H1 (cell line): ENCODE measurements around the gene AMZ1. TPM values are rescaled to one million over a fixed set of nuclear protein-coding genes. Genes with fewer than 3 reads are reported as not detected.

Experiments used
- CTCF ChIA-PET: fragments of 300-600 bp; sonication (Branson Sonifier 250); formaldehyde crosslinking; loops from one replicate; lab custom pipeline; 2021; ENCODE audit not compliant: partially characterized antibody; lab: Charles Lee
- POLR2A ChIA-PET: fragments of 300-600 bp; sonication (Branson Sonifier 250); formaldehyde crosslinking; loops from one replicate; lab custom pipeline; 2021; ENCODE audit warnings: inconsistent platforms; ENCODE audit not compliant: partially characterized antibody; lab: Charles Lee
- DNase-seq, 2 experiments: peaks; one replicate each; pipeline versions ENCODE4 v3.0.0 to v3.0.0-alpha.2; 2010 to 2022; ENCODE audit warnings: low spot score in 2 of 2, low read depth in 1 of 2, mixed read lengths in 1 of 2
- FAIRE-seq: peaks from 2 replicates; lab custom pipeline; 2011; peaks lifted over from hg19 to GRCh38; lab: Jason Lieb, UNC
- H2AFZ ChIP-seq: 2 replicates; pipeline ENCODE4 v1.8.1; 2012; ENCODE audit warnings: low read length, inconsistent platforms
- H2AK5ac ChIP-seq: 2 replicates; pipeline ENCODE4 v1.6.1; 2013; ENCODE audit warnings: low read depth, low read length
- H2BK120ac ChIP-seq: replicated peaks from 2 replicates; pipeline ENCODE3; 2013; ENCODE audit warnings: low read depth, low read length, inconsistent platforms
- H2BK12ac ChIP-seq: 2 replicates; pipeline ENCODE4 v1.6.1; 2013; ENCODE audit warnings: low read depth, low read length
- H2BK15ac ChIP-seq: 2 replicates; pipeline ENCODE4 v1.6.1; 2013; ENCODE audit warnings: low read length
- H2BK20ac ChIP-seq: 2 replicates; pipeline ENCODE4 v1.6.1; 2013; ENCODE audit warnings: low read length
- H2BK5ac ChIP-seq: 2 replicates; pipeline ENCODE4 v1.6.1; 2013; ENCODE audit warnings: low read depth, low read length
- H3K14ac ChIP-seq: 2 replicates; pipeline ENCODE4 v1.6.1; 2013; ENCODE audit warnings: inconsistent platforms; ENCODE audit not compliant: insufficient read length
- H3K18ac ChIP-seq: 2 replicates; pipeline ENCODE4 v1.6.1; 2013; ENCODE audit warnings: low read length; ENCODE audit errors: extremely low read depth
- H3K23ac ChIP-seq: 2 replicates; pipeline ENCODE4 v1.6.1; 2013; ENCODE audit warnings: inconsistent platforms; ENCODE audit not compliant: insufficient read length
- H3K23me2 ChIP-seq: 2 replicates; pipeline ENCODE4 v1.6.1; 2013; ENCODE audit warnings: low read depth, low read length
- H3K27ac ChIP-seq: 2 replicates; pipeline ENCODE4 v1.6.1; 2011; ENCODE audit warnings: low read depth, low read length, inconsistent platforms
- H3K27me3 ChIP-seq, 4 experiments: replicated peaks in 1 of 4; 1 replicate in 1 of 4; 2 replicates in 3 of 4; pipeline versions ENCODE4 v1.6.1 to v1.8.1; 2011 to 2013; ENCODE audit warnings: low read length in 3 of 4, mild to moderate bottlenecking in 3 of 4, inconsistent platforms in 2 of 4, mixed read lengths in 2 of 4, moderate library complexity in 1 of 4; ENCODE audit not compliant: control insufficient read depth in 3 of 4, insufficient read depth in 3 of 4; ENCODE audit errors: extremely low read depth in 1 of 4
- H3K36me3 ChIP-seq, 4 experiments: 2 replicates each; pipeline versions ENCODE4 v1.6.1 to v1.8.1; 2011 to 2013; ENCODE audit warnings: mild to moderate bottlenecking in 4 of 4, low read length in 3 of 4, moderate library complexity in 2 of 4, control low read depth in 1 of 4, inconsistent platforms in 1 of 4; ENCODE audit not compliant: insufficient read depth in 4 of 4, control insufficient read depth in 2 of 4
- H3K4ac ChIP-seq: replicated peaks from 2 replicates; pipeline ENCODE3; 2013; ENCODE audit warnings: low read length, low read depth, mixed read lengths, inconsistent platforms; ENCODE audit not compliant: insufficient read length
- H3K4me1 ChIP-seq, 4 experiments: replicated peaks in 1 of 4; 1 replicate in 1 of 4; 2 replicates in 3 of 4; pipeline versions ENCODE4 v1.6.1 to v1.8.1; 2011 to 2013; ENCODE audit warnings: low read length in 3 of 4, inconsistent platforms in 2 of 4, mixed read lengths in 1 of 4; ENCODE audit not compliant: insufficient read depth in 4 of 4, control insufficient read depth in 3 of 4
- H3K4me2 ChIP-seq, 2 experiments: 2 replicates each; pipeline versions ENCODE4 v1.6.1 to v1.8.1; 2011 to 2013; ENCODE audit warnings: low read depth in 2 of 2, low read length in 2 of 2, control low read depth in 1 of 2, inconsistent platforms in 1 of 2, mild to moderate bottlenecking in 1 of 2; ENCODE audit not compliant: insufficient read depth in 1 of 2
- H3K4me3 ChIP-seq, 4 experiments: fragments of 200-600, 300-600 bp in 1 of 4; sonication (generic), shearing (Covaris generic), sonication (Bioruptor Twin) in 1 of 4; 2 replicates each; pipeline versions ENCODE4 v1.5.1 to v1.8.1; 2011 to 2016; ENCODE audit warnings: low read length in 4 of 4, low read depth in 3 of 4, control low read depth in 2 of 4, inconsistent platforms in 2 of 4, mild to moderate bottlenecking in 2 of 4, mixed read lengths in 1 of 4, moderate library complexity in 1 of 4; ENCODE audit not compliant: insufficient read depth in 2 of 4; ENCODE audit errors: extremely low read depth in 1 of 4
- H3K56ac ChIP-seq: replicated peaks from 2 replicates; pipeline ENCODE3; 2013; ENCODE audit warnings: low read depth, mild to moderate bottlenecking, mixed read lengths, low read length, inconsistent platforms; ENCODE audit not compliant: insufficient read length
- H3K79me1 ChIP-seq: 2 replicates; pipeline ENCODE4 v1.6.1; 2013; ENCODE audit warnings: low read depth, low read length, control low read depth
- H3K79me2 ChIP-seq, 2 experiments: 2 replicates each; pipeline versions ENCODE4 v1.6.1 to v1.8.1; 2012 to 2013; ENCODE audit warnings: low read length in 2 of 2, mild to moderate bottlenecking in 2 of 2, inconsistent platforms in 1 of 2; ENCODE audit not compliant: insufficient read depth in 2 of 2, control insufficient read depth in 1 of 2
- H3K9ac ChIP-seq, 4 experiments: replicated peaks in 1 of 4; 1 replicate in 1 of 4; 2 replicates in 3 of 4; pipeline versions ENCODE4 v1.6.1 to v1.8.1; 2011 to 2013; ENCODE audit warnings: low read depth in 3 of 4, low read length in 3 of 4, control low read depth in 2 of 4, mild to moderate bottlenecking in 2 of 4, moderate library complexity in 2 of 4, inconsistent platforms in 1 of 4; ENCODE audit errors: extremely low read depth in 1 of 4
- H3K9me3 ChIP-seq, 2 experiments: 2 replicates each; pipeline versions ENCODE4 v1.6.1 to v1.8.1; 2012 to 2013; ENCODE audit warnings: mild to moderate bottlenecking in 2 of 2, moderate library complexity in 2 of 2, control low read depth in 1 of 2, inconsistent platforms in 1 of 2, low read depth in 1 of 2, low read length in 1 of 2, mixed read lengths in 1 of 2; ENCODE audit not compliant: insufficient read depth in 2 of 2
- H4K20me1 ChIP-seq, 2 experiments: replicated peaks in 1 of 2; 2 replicates each; pipeline versions ENCODE3 to v1.8.1; 2011 to 2013; ENCODE audit warnings: inconsistent platforms in 2 of 2, low read length in 2 of 2, mild to moderate bottlenecking in 1 of 2; ENCODE audit not compliant: insufficient read depth in 2 of 2, control insufficient read depth in 1 of 2
- H4K5ac ChIP-seq: 2 replicates; pipeline ENCODE4 v1.6.1; 2013; ENCODE audit warnings: low read length, low read depth, mixed read lengths, inconsistent platforms; ENCODE audit not compliant: insufficient read length
- H4K8ac ChIP-seq: 2 replicates; pipeline ENCODE4 v1.8.0; 2013; ENCODE audit warnings: mild to moderate bottlenecking, moderate library complexity, low read length, inconsistent platforms; ENCODE audit not compliant: insufficient read depth; ENCODE audit errors: extremely low read depth
- H4K91ac ChIP-seq: replicated peaks from 2 replicates; pipeline ENCODE3; 2013; ENCODE audit warnings: low read length, mixed read lengths, inconsistent platforms; ENCODE audit not compliant: insufficient read length
- CBX5 ChIP-seq: fragments of 300-800, 300-1000 bp; sonication (generic); IDR thresholded peaks from 2 replicates; pipeline ENCODE4 v1.7.1; 2016; ENCODE audit warnings: antibody characterized with exemption, low read length, low read depth
- EGR1 ChIP-seq: IDR thresholded peaks from 2 replicates; pipeline ENCODE4 v1.6.1; 2011; ENCODE audit warnings: low read depth, low read length, borderline replicate concordance
- GTF2F1 ChIP-seq: IDR thresholded peaks from 2 replicates; pipeline ENCODE4 v1.6.1; 2012; ENCODE audit warnings: low read depth, low read length, improper control_type of control experiment, borderline replicate concordance
- HDAC2 ChIP-seq, 2 experiments: fragments of 300-600 bp in 1 of 2; sonication (generic) in 1 of 2; IDR thresholded peaks; 2 replicates each; pipeline ENCODE4 v1.6.1; 2011 to 2012; ENCODE audit warnings: low read depth in 2 of 2, low read length in 2 of 2, mild to moderate bottlenecking in 2 of 2, moderate library complexity in 2 of 2, borderline replicate concordance in 1 of 2, inconsistent platforms in 1 of 2
- KDM1A ChIP-seq: fragments of 200-600, 300-600 bp; sonication (generic); IDR thresholded peaks from 2 replicates; pipeline ENCODE4 v1.7.1; 2016; ENCODE audit warnings: mild to moderate bottlenecking, low read length, borderline replicate concordance
- MAFK ChIP-seq: IDR thresholded peaks from 2 replicates; pipeline ENCODE4 v1.6.1; 2012; ENCODE audit warnings: low read depth, mild to moderate bottlenecking, improper control_type of control experiment, low read length
- NANOG ChIP-seq: IDR thresholded peaks from 2 replicates; pipeline ENCODE4 v1.6.1; 2011; ENCODE audit warnings: low read length, low read depth, mild to moderate bottlenecking, inconsistent platforms; ENCODE audit not compliant: insufficient read depth, poor library complexity, severe bottlenecking
- RFX5 ChIP-seq: IDR thresholded peaks from 2 replicates; pipeline ENCODE4 v1.6.1; 2011; ENCODE audit warnings: low read depth, low read length, improper control_type of control experiment, borderline replicate concordance
- RXRA ChIP-seq: IDR thresholded peaks from 2 replicates; pipeline ENCODE4 v1.6.1; 2011; ENCODE audit warnings: low read depth, mild to moderate bottlenecking, low read length, moderate library complexity; ENCODE audit not compliant: insufficient read depth
- SIX5 ChIP-seq: IDR thresholded peaks from 2 replicates; pipeline ENCODE4 v1.6.1; 2011; ENCODE audit warnings: mild to moderate bottlenecking, low read depth, low read length
- SP2 ChIP-seq: IDR thresholded peaks from 2 replicates; pipeline ENCODE4 v1.6.1; 2012; ENCODE audit warnings: mild to moderate bottlenecking, low read length, inconsistent platforms
- TAF1 ChIP-seq: IDR thresholded peaks from 2 replicates; pipeline ENCODE4 v1.6.1; 2011; ENCODE audit warnings: mild to moderate bottlenecking, low read depth, low read length
- TBP ChIP-seq: IDR thresholded peaks from 2 replicates; pipeline ENCODE4 v1.6.1; 2011; ENCODE audit warnings: low read depth, low read length, improper control_type of control experiment
- WGBS, 2 experiments: shearing (Covaris generic) in 1 of 2; methylation state at CpG; one replicate each; pipeline versions ENCODE4 v1.1.6 to v1.1.7; 2013 to 2015; ENCODE audit warnings: low lambda C conversion rate in 2 of 2, mixed read lengths in 2 of 2, inconsistent platforms in 1 of 2, low coverage in 1 of 2, missing lambda C conversion rate in 1 of 2; ENCODE audit not compliant: insufficient replicate concordance in 2 of 2, insufficient coverage in 1 of 2, insufficient read length in 1 of 2; ENCODE audit errors: extremely low coverage in 1 of 2, missing lambda C conversion rate in 1 of 2; 5-methylcytosine and 5-hydroxymethylcytosine counted together
- polyA plus RNA-seq, 7 experiments: library from polyadenylated mRNA; depleted of rRNA in 3 of 7; stranded (reverse) in 5 of 7; unstranded in 2 of 7; fragments of >200 nt in 5 of 7; fragments of 200-250 nt in 2 of 7; gene quantifications; 1 replicate in 5 of 7; 2 replicates in 1 of 7; 4 replicates in 1 of 7; pipeline versions ENCODE4 v1.2.1 to v1.2.3, GENCODE V29; 2011 to 2013; ENCODE audit warnings: missing spikeins in 2 of 7, mixed read lengths in 2 of 7
- total RNA-seq: library from RNA; stranded (reverse); fragmentation: NEBNext Ultra II Directional; extraction: Animal tissue kit (Norgen Biotek cat#: 25700); gene quantifications from 2 replicates; pipeline ENCODE4 v1.2.1, GENCODE V29; 2021

The AMZ1 gene
- total and polyA plus RNA-seq, 2 of the 8 experiments (the other 6 are each of a cell fraction or from before 2014, with no cell fraction given): 0.59 to 1.4 TPM

GRCh38 chr7:2706685-2707126 lies 18.7 kb downstream of the AMZ1 start:
- no peak overlapping the region for H3K4me2 ChIP-seq
- no peak overlapping the region for H2AK5ac ChIP-seq
- H2BK20ac ChIP-seq: no peak overlapping the region
- FAIRE-seq (no peak), DNase-seq (no peak)
- H3K79me1 ChIP-seq: no peaks in the 10 kb centered on the region
- no peak overlapping the region for H3K23ac ChIP-seq
- no peaks in the 10 kb centered on the region for H3K9me3 ChIP-seq
- no peaks in the 10 kb centered on the region for H3K27me3 ChIP-seq
- H2AFZ ChIP-seq: no peak overlapping the region
- CTCF ChIA-PET: interaction anchor here (1.0 to 9.1 kb wide), 7 partner anchors 13 to 214 kb away, joined by 3 to 125 read pairs (median 7); no protein-coding TSS in a partner anchor
- POLR2A ChIA-PET: no interaction called here
- no peak overlapping the region for H3K56ac ChIP-seq
- no peak overlapping the region for H2BK5ac ChIP-seq
- H2BK12ac ChIP-seq: no peak overlapping the region
- H3K23me2 ChIP-seq: no peaks in the 10 kb centered on the region
- no peak overlapping the region for H4K5ac ChIP-seq
- H3K14ac ChIP-seq: no peak overlapping the region
- H2BK120ac ChIP-seq: no peak overlapping the region
- no peak overlapping the region for H4K8ac ChIP-seq
- H4K91ac ChIP-seq: no peak overlapping the region
- peaks cover 0 to 1% of the 10 kb centered on the region in 2 experiments for H4K20me1 ChIP-seq
- H3K4me3 ChIP-seq: no peak overlapping the region
- H3K27ac ChIP-seq: no peak overlapping the region
- no peaks in the 10 kb centered on the region for H3K79me2 ChIP-seq
- no peaks in the 10 kb centered on the region for H3K36me3 ChIP-seq
- H3K4ac ChIP-seq: no peak overlapping the region
- no peak overlapping the region for H2BK15ac ChIP-seq
- H3K9ac ChIP-seq: no peak overlapping the region
- H3K4me1 ChIP-seq: peaks cover 0 to 5% (median under 1%) of the 10 kb centered on the region in 4 experiments; a peak in 1 of 7 replicates
- 69% methylated on average over 6 of the region's 6 CpGs; no CpG with 5 or more reads in 1 of the 2 experiments for WGBS, 2 experiments
- H3K18ac ChIP-seq: no peak overlapping the region
- TF ChIP-seq RFX5 (no peak), RXRA (no peak), MAFK (no peak), TBP (no peak), KDM1A (no peak), SIX5 (no peak), CBX5 (no peak), TAF1 (no peak), GTF2F1 (no peak), NANOG (no peak), HDAC2 (IDR thresholded peaks at IDR 0.05; ENCODE audit: borderline replicate concordance in 1 of 2, low read depth in 2 of 2, low read length in 2 of 2) (no peak), SP2 (no peak), EGR1 (no peak)
